Measurements from ENCODE around the gene IGSF22.
"Not testable (repeated sequence)": the region's sequence is repeated elsewhere in the genome, so short reads cannot be mapped to it uniquely, and the experiment has no call there.

Gene IGSF22

DNA sequence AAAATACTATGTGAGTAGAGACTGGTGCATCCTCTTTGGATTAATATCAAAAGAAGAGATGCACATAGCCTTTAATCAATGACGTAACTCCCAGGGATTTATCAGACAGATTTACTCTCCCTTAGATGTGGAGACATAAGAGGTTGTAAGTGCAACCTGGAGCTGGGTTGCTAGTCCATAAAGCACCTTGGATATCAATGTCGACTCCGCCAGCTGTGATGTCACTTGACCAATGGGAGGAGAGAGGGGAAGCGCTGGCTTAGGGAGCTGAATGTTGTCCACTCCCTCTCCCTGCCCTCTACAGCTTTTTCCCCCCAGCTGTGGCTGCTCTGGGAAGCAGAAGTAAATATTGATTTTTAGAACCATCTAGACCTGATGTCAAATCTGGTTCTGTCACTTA is 56.3 kb downstream of the IGSF22 start:
- DNase-seq: no peak
- TF ChIP-seq GATA1 (IDR thresholded peaks at IDR 0.05; ENCODE audit: low read depth, low read length) (no peak), POLR2A (IDR thresholded peaks at IDR 0.05; ENCODE audit: low read length) (no peak)

DNA sequence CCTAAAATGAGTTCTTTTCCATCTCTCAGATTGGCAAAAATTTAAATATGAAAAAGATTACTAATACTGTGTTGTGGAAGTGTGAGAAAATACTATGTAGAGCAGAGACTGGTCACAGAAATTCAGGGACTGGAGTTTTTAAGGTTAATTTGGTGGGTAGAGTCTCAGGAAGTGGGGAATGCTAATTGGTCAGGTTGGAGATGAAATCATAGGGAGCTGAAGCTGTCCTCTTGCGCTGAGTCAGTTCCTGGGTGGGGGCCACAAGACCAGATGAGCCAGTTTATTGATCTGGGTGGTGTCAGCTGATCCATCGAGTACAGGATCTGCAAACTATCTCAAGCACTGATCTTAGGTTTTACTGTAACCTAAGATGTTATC is 56.8 kb downstream of the IGSF22 start:
- no peak for DNase-seq
- TF ChIP-seq POLR2A (IDR thresholded peaks at IDR 0.05; ENCODE audit: low read length) (no peak), GATA1 (IDR thresholded peaks at IDR 0.05; ENCODE audit: low read depth, low read length) (no peak)

DNA sequence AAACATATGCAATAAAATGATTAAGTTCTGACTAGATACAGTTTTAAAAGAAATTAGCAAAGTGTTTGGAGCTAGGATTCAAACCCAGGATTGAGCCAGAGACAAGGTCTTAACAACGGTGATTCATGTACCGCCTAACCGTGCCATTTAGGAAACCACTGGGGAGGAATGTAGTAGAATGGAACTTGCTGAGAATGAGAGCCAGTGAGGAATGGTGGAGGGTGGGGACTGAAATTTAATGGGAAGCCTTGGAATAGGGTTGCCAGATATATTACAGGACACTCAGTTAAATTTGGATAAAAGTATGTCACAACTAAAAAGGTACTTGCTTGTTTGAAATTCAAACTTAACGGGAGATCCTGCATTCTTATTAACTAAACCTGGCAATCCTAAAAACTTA is 57.9 kb downstream of the IGSF22 start:
- DNase-seq: no peak
- no peak for TF ChIP-seq GATA1 (IDR thresholded peaks at IDR 0.05; ENCODE audit: low read depth, low read length)
- TF ChIP-seq POLR2A (IDR thresholded peaks at IDR 0.05; ENCODE audit: low read length): no peak

DNA sequence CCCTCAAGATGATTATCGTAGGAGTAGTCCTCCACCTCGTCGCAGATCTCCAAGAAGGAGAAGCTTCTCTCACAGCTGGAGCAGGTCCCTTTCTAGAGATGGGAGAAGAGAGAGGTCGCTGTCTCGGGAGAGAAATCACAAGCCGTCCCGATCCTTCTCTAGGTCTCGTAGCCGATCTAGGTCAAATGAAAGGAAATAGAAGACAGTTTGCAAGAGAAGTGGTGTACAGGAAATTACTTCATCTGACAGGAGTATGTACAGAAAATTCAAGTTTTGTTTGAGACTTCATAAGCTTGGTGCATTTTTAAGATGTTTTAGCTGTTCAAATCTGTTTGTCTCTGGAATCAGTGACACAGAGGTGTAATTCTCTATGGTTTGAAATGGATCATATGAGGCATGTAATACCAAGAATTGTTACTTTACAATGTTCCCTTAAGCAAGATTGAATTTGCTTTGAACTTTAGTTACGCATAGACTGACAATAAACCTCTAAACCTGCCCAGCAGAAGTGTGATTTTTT is 60.6 kb downstream of the IGSF22 start:
- DNase-seq: not testable (repeated sequence)

DNA sequence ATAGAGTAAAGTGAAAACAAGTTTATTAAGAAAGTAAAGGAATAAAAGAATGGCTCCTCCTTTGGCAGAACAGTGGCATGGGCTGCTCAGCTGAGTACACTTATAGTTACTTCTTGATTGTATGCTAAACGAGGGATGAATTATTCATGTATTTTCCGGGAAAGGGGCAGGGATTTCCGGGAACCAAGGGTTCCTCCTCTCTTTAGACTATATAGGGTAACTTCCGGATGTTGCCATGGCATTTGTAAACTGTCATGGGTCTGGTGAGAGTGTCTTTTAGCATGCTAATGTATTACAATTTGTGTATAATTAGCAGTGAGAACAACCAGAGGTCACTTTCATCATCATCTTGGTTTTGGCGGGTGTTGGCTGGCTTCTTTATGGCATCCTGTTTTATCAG is 68.3 kb downstream of the IGSF22 start:
- no peak for DNase-seq
- TF ChIP-seq POLR2A (IDR thresholded peaks at IDR 0.05; ENCODE audit: low read length): no peak
- TF ChIP-seq GATA1 (IDR thresholded peaks at IDR 0.05; ENCODE audit: low read depth, low read length): no peak

All from erythroblast (primary cell).